Testis (tissue), 2 donors: ENCODE measurements around the gene PLCL2.

Experiments used
- POLR2A ChIP-seq: fragments of 450-650 bp; IDR thresholded peaks from one replicate; pipeline ENCODE4 v1.6.1; 2017; ENCODE audit warnings: antibody characterized with exemption, mild to moderate bottlenecking, moderate library complexity
- TF ChIP-seq, protein P1 (sequence below), 3 experiments: fragments of 450-650 bp in 2 of 3; fragments of 200-600 bp in 1 of 3; sonication (generic) in 1 of 3; IDR thresholded peaks; one replicate each; pipeline ENCODE4 v1.5.1; 2016 to 2019; ENCODE audit warnings: antibody characterized with exemption in 3 of 3, mild to moderate bottlenecking in 2 of 3, moderate library complexity in 1 of 3

DNA sequence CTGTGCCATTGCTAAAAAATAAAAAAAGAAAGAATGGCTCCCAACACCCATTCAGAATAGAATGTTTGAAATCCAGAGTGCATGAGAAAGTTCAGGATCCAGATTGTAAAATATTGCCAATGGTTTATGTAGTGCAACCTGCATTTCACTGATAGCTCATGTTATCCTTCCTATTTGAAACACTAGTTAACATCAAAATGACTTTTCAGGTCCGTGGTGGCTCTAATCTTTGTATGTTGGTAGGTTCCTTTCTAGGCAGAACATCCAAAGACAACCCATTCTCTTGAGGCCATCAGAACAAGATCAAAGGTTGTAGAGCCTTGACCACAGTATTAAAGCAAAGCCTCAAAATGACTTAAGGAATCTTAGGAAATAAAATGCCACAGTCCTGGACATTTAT is 51.0 kb downstream of the PLCL2 start:
- TF ChIP-seq, protein P1, sequence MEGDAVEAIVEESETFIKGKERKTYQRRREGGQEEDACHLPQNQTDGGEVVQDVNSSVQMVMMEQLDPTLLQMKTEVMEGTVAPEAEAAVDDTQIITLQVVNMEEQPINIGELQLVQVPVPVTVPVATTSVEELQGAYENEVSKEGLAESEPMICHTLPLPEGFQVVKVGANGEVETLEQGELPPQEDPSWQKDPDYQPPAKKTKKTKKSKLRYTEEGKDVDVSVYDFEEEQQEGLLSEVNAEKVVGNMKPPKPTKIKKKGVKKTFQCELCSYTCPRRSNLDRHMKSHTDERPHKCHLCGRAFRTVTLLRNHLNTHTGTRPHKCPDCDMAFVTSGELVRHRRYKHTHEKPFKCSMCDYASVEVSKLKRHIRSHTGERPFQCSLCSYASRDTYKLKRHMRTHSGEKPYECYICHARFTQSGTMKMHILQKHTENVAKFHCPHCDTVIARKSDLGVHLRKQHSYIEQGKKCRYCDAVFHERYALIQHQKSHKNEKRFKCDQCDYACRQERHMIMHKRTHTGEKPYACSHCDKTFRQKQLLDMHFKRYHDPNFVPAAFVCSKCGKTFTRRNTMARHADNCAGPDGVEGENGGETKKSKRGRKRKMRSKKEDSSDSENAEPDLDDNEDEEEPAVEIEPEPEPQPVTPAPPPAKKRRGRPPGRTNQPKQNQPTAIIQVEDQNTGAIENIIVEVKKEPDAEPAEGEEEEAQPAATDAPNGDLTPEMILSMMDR (IDR thresholded peaks at IDR 0.05): no peak
- TF ChIP-seq POLR2A: no peak
